DMS153 treated with DMSO at 0.1 percent for 48 hours (cell line): ENCODE measurements around the gene CIRBP.
A peak's percentile ranks its signal among the peaks of the same experiment; 100 is the strongest.

Experiments used
- DNase-seq: peaks from one replicate; lab custom pipeline; 2025; ENCODE audit not compliant: unreplicated experiment; lab: John Stamatoyannopoulos, UW

CIRBP gene

GRCh38 chr19:1254530-1255185 lies 14.5 kb upstream of the CIRBP start:
- no peak for DNase-seq

- no peak for DNase-seq
These were observed 13.7 kb upstream of the CIRBP start for GRCh38 chr19:1255186-1256161.

GRCh38 chr19:1256646-1257474 lies 12.3 kb upstream of the CIRBP start:
- no peak for DNase-seq

GRCh38 chr19:1257475-1258162 lies 11.5 kb upstream of the CIRBP start:
- DNase-seq: no peak

GRCh38 chr19:1258163-1258492 lies 11.0 kb upstream of the CIRBP start:
- DNase-seq: no peak

- no peak for DNase-seq
These were observed 10.4 kb upstream of the CIRBP start for GRCh38 chr19:1258707-1259205.

- DNase-seq: peak; percentile 43
These were observed 9.8 kb upstream of the CIRBP start for GRCh38 chr19:1259206-1259875.

GRCh38 chr19:1259876-1260748 lies 9.0 kb upstream of the CIRBP start:
- DNase-seq: no peak

GRCh38 chr19:1260749-1261537 lies 8.2 kb upstream of the CIRBP start:
- DNase-seq: peak; percentile 62

- no peak for DNase-seq
These were observed 7.7 kb upstream of the CIRBP start for GRCh38 chr19:1261538-1261797.

GRCh38 chr19:1261798-1262622 lies 7.1 kb upstream of the CIRBP start:
- no peak for DNase-seq

GRCh38 chr19:1262623-1263123 lies 6.5 kb upstream of the CIRBP start:
- DNase-seq: no peak

- no peak for DNase-seq
These were observed 5.9 kb upstream of the CIRBP start for GRCh38 chr19:1263188-1263587.

GRCh38 chr19:1264801-1265614 lies 4.1 kb upstream of the CIRBP start:
- DNase-seq: no peak

GRCh38 chr19:1265615-1266128 lies 3.5 kb upstream of the CIRBP start:
- DNase-seq: no peak

- no peak for DNase-seq
These were observed 2.8 kb upstream of the CIRBP start for GRCh38 chr19:1266129-1266915.
